Smooth muscle cell (in vitro differentiated cells): Measurements from ENCODE around the gene ERLIN1. TPM values are rescaled to one million over a fixed set of nuclear protein-coding genes. Genes with fewer than 3 reads are reported as not detected.
"Not testable (repeated sequence)": the region's sequence is repeated elsewhere in the genome, so short reads cannot be mapped to it uniquely, and the experiment has no call there.

ENCODE experiments used
- DNase-seq: peaks from one replicate; lab custom pipeline; 2025; ENCODE audit not compliant: unreplicated experiment; lab: John Stamatoyannopoulos, UW
- H2AFZ ChIP-seq: fragments of 200-600 bp; sonication (generic); 2 replicates; pipeline ENCODE4 v1.6.0; 2016; ENCODE audit warnings: antibody characterized with exemption, low read depth, mild to moderate bottlenecking
- H3F3A ChIP-seq: fragments of 200-600 bp; sonication (generic); 2 replicates; pipeline ENCODE4 v1.6.0; 2017; ENCODE audit warnings: antibody characterized with exemption, low read depth
- H3K27ac ChIP-seq: fragments of 200-600 bp; sonication (generic); 2 replicates; pipeline ENCODE4 v1.5.1; 2016; ENCODE audit warnings: low read depth, mild to moderate bottlenecking
- H3K27me3 ChIP-seq: fragments of 200-600 bp; sonication (generic); 2 replicates; pipeline ENCODE4 v1.6.1; 2016; ENCODE audit warnings: low read depth, mild to moderate bottlenecking
- H3K36me3 ChIP-seq: fragments of 200-600 bp; sonication (generic); 2 replicates; pipeline ENCODE4 v1.5.1; 2016; ENCODE audit warnings: low read depth
- H3K4me1 ChIP-seq: fragments of 200-600 bp; sonication (generic); 2 replicates; pipeline ENCODE4 v1.5.1; 2016; ENCODE audit warnings: low read depth
- H3K4me2 ChIP-seq: fragments of 200-600 bp; sonication (generic); 2 replicates; pipeline ENCODE4 v1.6.0; 2016; ENCODE audit warnings: mild to moderate bottlenecking
- H3K4me3 ChIP-seq: fragments of 200-600 bp; sonication (generic); 2 replicates; pipeline ENCODE4 v1.5.1; 2016; ENCODE audit warnings: mild to moderate bottlenecking
- H3K79me2 ChIP-seq: fragments of 200-600 bp; sonication (generic); 2 replicates; pipeline ENCODE4 v1.6.0; 2016; ENCODE audit warnings: low read depth, mild to moderate bottlenecking
- H3K9ac ChIP-seq: fragments of 200-600 bp; sonication (generic); 2 replicates; pipeline ENCODE4 v1.6.0; 2016; ENCODE audit warnings: low read depth
- H3K9me3 ChIP-seq: fragments of 200-600 bp; sonication (generic); replicated peaks from 2 replicates; pipeline ENCODE4 v1.5.1; 2016; ENCODE audit warnings: low read depth
- H4K20me1 ChIP-seq: fragments of 200-600 bp; sonication (generic); 2 replicates; pipeline ENCODE4 v1.6.0; 2016; ENCODE audit warnings: low read depth
- WGBS: methylation state at CpG from one replicate; pipeline ENCODE4 v1.1.7; 2016; ENCODE audit warnings: low lambda C conversion rate; 5-methylcytosine and 5-hydroxymethylcytosine counted together
- polyA plus RNA-seq: library from polyadenylated mRNA; unstranded; fragments of >200 nt; fragmentation: Nextera tagmentation; extraction: Ambion mirVana; gene quantifications from 2 replicates; pipeline ENCODE4 v1.2.1, GENCODE V29; 2016
- total RNA-seq: library from RNA; depleted of rRNA; stranded (reverse); fragments of >200 nt; gene quantifications from 2 replicates; pipeline ENCODE4 v1.2.3, GENCODE V29; 2014
- TF ChIP-seq, protein P1 (sequence below): fragments of 200-600 bp; sonication (generic); IDR thresholded peaks from 2 replicates; pipeline ENCODE4 v1.5.1; 2017; ENCODE audit warnings: borderline replicate concordance, mild to moderate bottlenecking, antibody characterized with exemption; ENCODE audit not compliant: insufficient read depth, poor library complexity, severe bottlenecking

ERLIN1 gene
- total and polyA plus RNA-seq, 2 experiments from 2014 or later: 21.0 to 32.2 TPM

GRCh38 chr10:100128951-100129350 is 56.9 kb downstream of the ERLIN1 start:
- H3F3A ChIP-seq: no peaks in the 10 kb centered on the region
- no peaks in the 10 kb centered on the region for H3K79me2 ChIP-seq
- no peak overlapping the region for H3K4me3 ChIP-seq
- no peak overlapping the region for H3K9ac ChIP-seq
- no peak overlapping the region for H3K4me2 ChIP-seq
- H4K20me1 ChIP-seq: no peaks in the 10 kb centered on the region
- no peak overlapping the region for H2AFZ ChIP-seq
- no peak overlapping the region for H3K27ac ChIP-seq
- H3K4me1 ChIP-seq: no peaks in the 10 kb centered on the region
- no peaks in the 10 kb centered on the region for H3K27me3 ChIP-seq
- H3K36me3 ChIP-seq: no peaks in the 10 kb centered on the region
- TF ChIP-seq, protein P1, sequence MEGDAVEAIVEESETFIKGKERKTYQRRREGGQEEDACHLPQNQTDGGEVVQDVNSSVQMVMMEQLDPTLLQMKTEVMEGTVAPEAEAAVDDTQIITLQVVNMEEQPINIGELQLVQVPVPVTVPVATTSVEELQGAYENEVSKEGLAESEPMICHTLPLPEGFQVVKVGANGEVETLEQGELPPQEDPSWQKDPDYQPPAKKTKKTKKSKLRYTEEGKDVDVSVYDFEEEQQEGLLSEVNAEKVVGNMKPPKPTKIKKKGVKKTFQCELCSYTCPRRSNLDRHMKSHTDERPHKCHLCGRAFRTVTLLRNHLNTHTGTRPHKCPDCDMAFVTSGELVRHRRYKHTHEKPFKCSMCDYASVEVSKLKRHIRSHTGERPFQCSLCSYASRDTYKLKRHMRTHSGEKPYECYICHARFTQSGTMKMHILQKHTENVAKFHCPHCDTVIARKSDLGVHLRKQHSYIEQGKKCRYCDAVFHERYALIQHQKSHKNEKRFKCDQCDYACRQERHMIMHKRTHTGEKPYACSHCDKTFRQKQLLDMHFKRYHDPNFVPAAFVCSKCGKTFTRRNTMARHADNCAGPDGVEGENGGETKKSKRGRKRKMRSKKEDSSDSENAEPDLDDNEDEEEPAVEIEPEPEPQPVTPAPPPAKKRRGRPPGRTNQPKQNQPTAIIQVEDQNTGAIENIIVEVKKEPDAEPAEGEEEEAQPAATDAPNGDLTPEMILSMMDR: no peak
- WGBS: 87% methylated on average over 8 of the region's 8 CpGs
- no peak for DNase-seq
- no peaks in the 10 kb centered on the region for H3K9me3 ChIP-seq

GRCh38 chr10:100125335-100125734 is 60.5 kb downstream of the ERLIN1 start:
- not testable (repeated sequence) for H3K9me3 ChIP-seq, H3K27me3 ChIP-seq, H3K4me3 ChIP-seq, DNase-seq, H3K27ac ChIP-seq, H3F3A ChIP-seq, H3K4me1 ChIP-seq, H3K4me2 ChIP-seq, H3K79me2 ChIP-seq, H3K36me3 ChIP-seq, H2AFZ ChIP-seq, H4K20me1 ChIP-seq, H3K9ac ChIP-seq
- 89% methylated on average over 2 of the region's 2 CpGs for WGBS

DNA sequence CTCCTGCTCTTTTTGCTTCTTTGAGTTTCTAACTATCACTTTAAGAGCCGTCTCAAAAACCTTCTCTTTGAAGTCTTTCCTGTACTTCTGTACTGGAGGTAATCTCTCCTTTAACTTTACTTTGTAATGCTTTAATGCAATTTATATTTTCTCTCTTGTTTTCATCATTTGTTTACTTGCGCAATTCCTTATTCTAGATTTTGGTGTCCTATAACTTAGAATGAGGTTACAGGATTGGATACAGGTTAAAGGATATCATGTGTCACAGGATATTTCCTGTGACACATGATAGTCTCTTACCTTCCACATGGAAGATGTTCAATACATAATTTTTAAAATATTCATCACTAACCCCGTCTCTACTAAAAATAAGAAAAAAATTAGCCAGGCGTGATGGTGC is 61.7 kb downstream of the ERLIN1 start:
- TF ChIP-seq, protein P1: no peak
- Histone ChIP-seq H3K4me1 (no peaks in the 10 kb centered on the region), H4K20me1 (no peaks in the 10 kb centered on the region), H3K9me3 (no peaks in the 10 kb centered on the region), H3K27me3 (no peaks in the 10 kb centered on the region), H3K4me2 (no peak overlapping the region), H3K27ac (no peak overlapping the region), H3K79me2 (no peaks in the 10 kb centered on the region), H3K36me3 (no peaks in the 10 kb centered on the region), H2AFZ (no peak overlapping the region), H3F3A (no peaks in the 10 kb centered on the region), H3K4me3 (no peak overlapping the region), H3K9ac (no peak overlapping the region)
- no peak for DNase-seq
- 89% methylated on average over 4 of the region's 4 CpGs for WGBS

GRCh38 chr10:100122780-100123179 is 63.0 kb downstream of the ERLIN1 start:
- peak overlapping the region; percentile 62 for H3K4me2 ChIP-seq
- H4K20me1 ChIP-seq: no peaks in the 10 kb centered on the region
- no peak overlapping the region for H3K9ac ChIP-seq
- H3K27me3 ChIP-seq: no peaks in the 10 kb centered on the region
- TF ChIP-seq, protein P1: no peak
- H3K27ac ChIP-seq: no peak overlapping the region
- no peaks in the 10 kb centered on the region for H3K4me1 ChIP-seq
- DNase-seq: no peak
- no peaks in the 10 kb centered on the region for H3K36me3 ChIP-seq
- peak overlapping the region; percentile 75 for H2AFZ ChIP-seq
- H3F3A ChIP-seq: no peaks in the 10 kb centered on the region
- no peak overlapping the region for H3K4me3 ChIP-seq
- H3K79me2 ChIP-seq: no peaks in the 10 kb centered on the region
- H3K9me3 ChIP-seq: no peaks in the 10 kb centered on the region
